Measurements from ENCODE around the gene ARID4B. TPM values are rescaled to one million over a fixed set of nuclear protein-coding genes. Genes with fewer than 3 reads are reported as not detected.
A peak's percentile ranks its signal among the peaks of the same experiment; 100 is the strongest.

Gene ARID4B
- total RNA-seq, 4 donors from 2014 or later = 27.0 to 172 (median 70.8) TPM

DNA sequence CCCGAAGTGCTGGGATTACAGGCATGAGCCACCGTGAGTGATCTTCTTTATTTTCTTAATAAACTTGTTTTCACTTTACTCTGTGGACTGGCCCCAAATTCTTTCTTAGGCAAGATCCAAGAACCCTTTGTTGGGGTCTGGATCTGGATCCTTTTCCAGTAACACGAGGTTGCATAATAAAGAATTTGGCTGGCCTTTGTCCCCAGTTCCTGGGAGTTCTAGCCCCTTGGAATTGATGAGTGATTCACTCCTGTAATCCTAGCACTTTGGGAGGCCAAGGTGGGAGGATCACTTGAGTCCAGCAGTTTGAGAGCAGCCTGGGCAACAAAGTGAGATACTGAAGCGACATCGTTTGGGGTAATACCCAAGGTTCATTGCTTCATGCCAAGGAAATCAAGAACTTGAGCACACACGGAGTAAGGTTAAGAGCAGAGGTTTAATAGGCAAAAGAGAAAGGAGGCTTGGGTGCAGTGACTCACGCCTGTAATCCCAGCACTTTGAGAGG lies 197.2 kb downstream of the ARID4B start:
- TF ChIP-seq POLR2A (IDR thresholded peaks at IDR 0.05) = no peak
- Histone ChIP-seq H3K27me3 (no peaks in the 10 kb centered on the region), H3K9me3 (no peaks in the 10 kb centered on the region), H3K36me3 (peaks cover 0 to 41% (median 3%) of the 10 kb centered on the region in 3 donors), H3K27ac (no peak overlapping the region), H3K4me1 (peaks cover 0 to 9% (median 5%) of the 10 kb centered on the region in 4 donors), H3K4me3 (no peak overlapping the region)
- DNase-seq = no peak

DNA sequence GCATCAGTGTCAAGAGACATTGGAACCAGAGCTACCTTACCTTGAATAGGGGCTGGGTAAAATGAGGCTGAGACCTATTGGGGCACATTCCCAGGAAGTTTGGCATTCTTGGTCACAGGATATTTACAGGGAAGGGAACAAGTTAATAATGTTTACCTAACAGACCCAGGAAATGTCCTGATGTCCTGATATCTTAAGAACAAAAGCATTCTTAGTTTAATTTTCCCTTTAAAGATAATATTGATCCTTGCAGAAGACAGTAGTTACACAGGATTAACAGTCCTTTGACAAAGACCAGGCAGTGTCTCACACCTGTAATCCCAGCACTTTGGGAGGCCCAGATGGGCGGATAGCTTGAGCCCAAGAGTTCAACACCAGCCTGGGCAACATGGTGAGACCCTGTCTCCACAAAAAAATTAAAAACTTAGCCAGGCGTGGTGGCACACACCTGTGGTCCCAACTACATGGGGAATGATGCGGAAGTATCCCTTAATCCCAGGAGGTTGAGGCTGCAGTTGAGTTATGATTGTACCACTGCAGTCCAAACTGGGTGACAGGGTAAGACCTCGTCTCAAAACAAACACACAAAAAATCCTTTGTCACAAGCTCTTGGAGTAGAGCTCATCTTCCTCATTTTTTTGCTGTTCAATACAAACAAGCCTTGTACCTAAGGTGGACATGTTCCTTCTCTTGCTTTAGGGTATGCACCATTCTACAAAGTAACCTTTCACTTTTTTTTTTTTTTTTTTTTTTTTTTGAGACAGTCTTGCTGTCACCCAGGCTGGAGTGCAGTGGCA lies 198.0 kb downstream of the ARID4B start:
- H3K36me3 ChIP-seq = peaks cover 0 to 33% (median under 1%) of the 10 kb centered on the region in 3 donors
- H3K27me3 ChIP-seq = no peaks in the 10 kb centered on the region
- TF ChIP-seq, protein P1, sequence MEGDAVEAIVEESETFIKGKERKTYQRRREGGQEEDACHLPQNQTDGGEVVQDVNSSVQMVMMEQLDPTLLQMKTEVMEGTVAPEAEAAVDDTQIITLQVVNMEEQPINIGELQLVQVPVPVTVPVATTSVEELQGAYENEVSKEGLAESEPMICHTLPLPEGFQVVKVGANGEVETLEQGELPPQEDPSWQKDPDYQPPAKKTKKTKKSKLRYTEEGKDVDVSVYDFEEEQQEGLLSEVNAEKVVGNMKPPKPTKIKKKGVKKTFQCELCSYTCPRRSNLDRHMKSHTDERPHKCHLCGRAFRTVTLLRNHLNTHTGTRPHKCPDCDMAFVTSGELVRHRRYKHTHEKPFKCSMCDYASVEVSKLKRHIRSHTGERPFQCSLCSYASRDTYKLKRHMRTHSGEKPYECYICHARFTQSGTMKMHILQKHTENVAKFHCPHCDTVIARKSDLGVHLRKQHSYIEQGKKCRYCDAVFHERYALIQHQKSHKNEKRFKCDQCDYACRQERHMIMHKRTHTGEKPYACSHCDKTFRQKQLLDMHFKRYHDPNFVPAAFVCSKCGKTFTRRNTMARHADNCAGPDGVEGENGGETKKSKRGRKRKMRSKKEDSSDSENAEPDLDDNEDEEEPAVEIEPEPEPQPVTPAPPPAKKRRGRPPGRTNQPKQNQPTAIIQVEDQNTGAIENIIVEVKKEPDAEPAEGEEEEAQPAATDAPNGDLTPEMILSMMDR (IDR thresholded peaks at IDR 0.05) = no peak
- TF ChIP-seq POLR2A (IDR thresholded peaks at IDR 0.05) = no peak
- H3K4me1 ChIP-seq = peaks cover 0 to 16% (median 5%) of the 10 kb centered on the region in 4 donors
- no peaks in the 10 kb centered on the region for H3K9me3 ChIP-seq
- H3K27ac ChIP-seq = no peak overlapping the region
- DNase-seq = no peak
- H3K4me3 ChIP-seq = no peak overlapping the region

DNA sequence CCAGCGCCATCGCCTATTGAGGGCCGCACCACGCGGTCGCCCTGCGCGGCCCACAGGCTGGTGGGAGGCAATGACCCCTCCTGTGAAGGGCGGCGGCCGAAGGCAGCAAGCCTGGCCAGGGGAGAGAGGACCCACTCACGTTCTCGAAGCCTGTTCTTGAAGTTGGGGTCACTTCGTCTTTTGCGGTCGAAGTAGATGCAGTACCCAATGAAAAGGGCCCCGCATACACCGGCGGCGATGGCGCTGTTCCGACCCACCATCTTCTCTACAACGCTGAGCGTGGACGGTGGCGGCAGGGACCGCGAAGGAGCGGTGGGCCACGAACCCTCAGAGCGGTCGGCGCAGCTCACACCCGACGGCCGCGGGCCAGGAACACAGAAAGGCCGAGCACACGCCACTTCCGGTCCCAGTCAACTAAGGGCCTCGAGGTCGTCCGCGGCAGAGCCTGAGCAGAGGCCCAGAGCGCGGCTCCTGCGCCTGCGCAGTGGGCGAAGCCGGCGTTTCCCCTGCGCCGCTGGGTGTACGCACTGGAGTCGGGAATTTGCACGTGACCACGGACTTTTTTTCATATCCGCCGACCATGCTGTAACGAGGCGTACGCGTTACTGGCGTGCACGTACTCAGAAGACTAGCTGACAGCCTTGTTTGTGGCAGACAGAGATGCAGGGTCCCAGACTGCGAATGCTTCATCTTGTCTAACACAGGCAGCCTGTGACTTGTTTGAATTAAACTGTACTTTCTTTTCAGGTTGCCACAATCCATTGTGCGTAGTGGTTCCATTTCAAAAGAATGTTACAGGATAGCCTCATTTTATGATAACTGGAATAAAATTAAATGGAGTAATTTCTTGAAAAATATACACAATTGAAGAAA lies 199.3 kb downstream of the ARID4B start, which contains the start of gene TOMM20:
TSS of gene TOMM20 (minus strand) at position 382 of the 873 bp plus-strand sequence. CDS start at position 260, 122 bp downstream.
- Histone ChIP-seq H3K4me1 (peaks cover 0 to 17% (median 5%) of the 10 kb centered on the region in 4 donors), H3K4me3 (peak within 1 kb of the TSS; percentile 65 to 88 (median 83)), H3K27me3 (no peaks in the 10 kb centered on the region), H3K27ac (peak within 1 kb of the TSS; percentile 83 to 87 (median 86)), H3K36me3 (peaks cover 0 to 24% (median 0%) of the 10 kb centered on the region in 3 donors), H3K9me3 (no peaks in the 10 kb centered on the region)
- peak; percentile 72 to 81 for TF ChIP-seq POLR2A (IDR thresholded peaks at IDR 0.05)
- TF ChIP-seq, protein P1 (IDR thresholded peaks at IDR 0.05) = peak in 1 of 6 experiments; percentile 31
- peak; percentile 90 to 98 (median 97) for DNase-seq

DNA sequence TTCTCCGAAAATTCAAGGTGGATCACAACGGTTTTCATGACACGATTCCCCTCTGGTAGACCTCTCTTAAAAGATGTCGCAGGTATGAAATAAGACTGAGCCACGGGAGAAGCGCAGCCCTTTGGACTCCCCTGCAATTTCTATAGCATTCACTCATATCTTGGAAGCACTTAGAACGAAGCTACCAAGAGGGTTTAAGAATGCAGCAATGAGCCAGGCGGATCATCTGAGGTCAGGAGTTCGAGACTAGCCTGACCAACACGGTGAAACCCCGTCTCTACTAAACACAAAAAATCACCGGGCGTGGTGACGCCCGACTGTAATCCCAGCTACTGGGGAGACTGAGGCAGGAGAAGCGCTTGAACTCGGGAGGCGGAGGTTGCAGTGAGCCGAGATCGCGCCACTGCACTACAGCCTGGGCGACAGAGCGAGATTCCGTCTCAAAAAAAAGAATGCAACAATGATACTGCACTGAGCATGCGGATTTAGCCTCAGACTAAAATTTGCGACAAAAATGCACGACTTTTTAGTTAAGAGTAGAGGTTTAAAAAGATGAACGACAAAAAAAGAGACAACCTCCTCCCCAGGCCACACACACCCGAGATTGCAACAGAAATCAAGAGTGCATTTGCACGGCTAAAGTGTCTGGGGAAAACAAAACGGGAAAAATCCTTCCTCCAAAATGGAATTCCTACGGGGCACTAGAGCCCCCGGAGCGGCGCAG lies 200.1 kb downstream of the ARID4B start:
- H3K27ac ChIP-seq = peak overlapping the region; percentile 83 to 87 (median 86)
- H3K36me3 ChIP-seq = peaks cover 0 to 16% (median 0%) of the 10 kb centered on the region in 3 donors
- peaks cover 0 to 17% (median 5%) of the 10 kb centered on the region in 4 donors for H3K4me1 ChIP-seq
- H3K9me3 ChIP-seq = no peaks in the 10 kb centered on the region
- no peak for TF ChIP-seq POLR2A (IDR thresholded peaks at IDR 0.05)
- TF ChIP-seq, protein P1 (IDR thresholded peaks at IDR 0.05) = no peak
- no peaks in the 10 kb centered on the region for H3K27me3 ChIP-seq
- DNase-seq = no peak
- H3K4me3 ChIP-seq = peak overlapping the region; percentile 65 to 88 (median 83)

DNA sequence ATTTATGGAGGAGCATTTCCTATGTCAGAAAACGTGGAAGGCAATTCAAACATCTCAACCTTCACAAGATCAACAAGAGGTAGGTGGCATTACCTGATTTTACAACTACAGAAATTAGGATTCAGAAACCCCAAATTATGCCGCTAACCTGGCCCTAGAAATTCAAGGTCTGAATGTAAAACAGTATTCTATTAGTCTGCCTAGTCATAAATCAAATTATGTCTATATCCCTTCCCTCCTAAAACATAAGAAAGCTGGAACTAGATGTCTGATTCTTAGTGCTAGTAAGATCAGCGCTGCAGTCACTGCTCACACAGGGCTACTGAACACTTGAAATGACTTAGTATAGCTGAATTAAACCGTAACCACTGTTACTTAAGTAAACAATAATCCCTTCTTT lies 200.8 kb downstream of the ARID4B start:
- DNase-seq = no peak
- no peak for TF ChIP-seq POLR2A (IDR thresholded peaks at IDR 0.05)
- TF ChIP-seq, protein P1 (IDR thresholded peaks at IDR 0.05) = no peak
- Histone ChIP-seq H3K4me3 (peak overlapping the region; percentile 65 to 88 (median 83)), H3K36me3 (peaks cover 0 to 10% (median 0%) of the 10 kb centered on the region in 3 donors), H3K27ac (no peak overlapping the region), H3K9me3 (no peaks in the 10 kb centered on the region), H3K4me1 (peaks cover 0 to 17% (median 5%) of the 10 kb centered on the region in 4 donors), H3K27me3 (no peaks in the 10 kb centered on the region)

Data from Peyer's patch (tissue), 4 donors.